Activated naive CD8-positive, alpha-beta T cell treated with anti-CD3 and anti-CD28 coated beads, Interleukin-2, amount 50 U/mL, for 16 hours (primary cell): ENCODE results near the gene TSC22D1.

ENCODE experiments used
- DNase-seq: peaks from one replicate; pipeline ENCODE4 v3.0.0-alpha.2; 2020; ENCODE audit warnings: low read depth, low spot score

The TSC22D1 gene

GRCh38 chr13:44455769-44456168 lies 120.4 kb downstream of the TSC22D1 start:
- no peak for DNase-seq

- DNase-seq, result no peak
Measured at GRCh38 chr13:44453881-44454280, 122.2 kb downstream of the TSC22D1 start.

GRCh38 chr13:44453069-44453468 lies 123.1 kb downstream of the TSC22D1 start:
- no peak for DNase-seq

GRCh38 chr13:44452418-44452817 lies 123.7 kb downstream of the TSC22D1 start:
- DNase-seq, result no peak

- no peak for DNase-seq
Measured at GRCh38 chr13:44451651-44452050, 124.5 kb downstream of the TSC22D1 start.

- DNase-seq, result no peak
Measured at GRCh38 chr13:44451126-44451525, 125.0 kb downstream of the TSC22D1 start.

GRCh38 chr13:44449999-44450821 lies 125.9 kb downstream of the TSC22D1 start:
- DNase-seq, result no peak

GRCh38 chr13:44448875-44449274 lies 127.3 kb downstream of the TSC22D1 start:
- DNase-seq, result no peak

- no peak for DNase-seq
Measured at GRCh38 chr13:44448373-44448772, 127.8 kb downstream of the TSC22D1 start.

- DNase-seq, result no peak
Measured at GRCh38 chr13:44447783-44448321, 128.3 kb downstream of the TSC22D1 start.

- no peak for DNase-seq
Measured at GRCh38 chr13:44440046-44440608, 136.0 kb downstream of the TSC22D1 start.

- no peak for DNase-seq
Measured at GRCh38 chr13:44439452-44440024, 136.6 kb downstream of the TSC22D1 start.

GRCh38 chr13:44438234-44438579 lies 137.9 kb downstream of the TSC22D1 start:
- no peak for DNase-seq

GRCh38 chr13:44437356-44438233 lies 138.5 kb downstream of the TSC22D1 start:
- DNase-seq, result no peak

- DNase-seq, result peak; percentile 7
Measured at GRCh38 chr13:44436589-44437337, 139.4 kb downstream of the TSC22D1 start.

- no peak for DNase-seq
Measured at GRCh38 chr13:44435919-44436510, 140.1 kb downstream of the TSC22D1 start.

GRCh38 chr13:44435142-44435918 lies 140.8 kb downstream of the TSC22D1 start:
- peak; percentile 83 for DNase-seq

- DNase-seq, result no peak
Measured at GRCh38 chr13:44434766-44435141, 141.4 kb downstream of the TSC22D1 start.

- DNase-seq, result no peak
Measured at GRCh38 chr13:44433863-44434765, 142.0 kb downstream of the TSC22D1 start.
